LoVo (cell line): ENCODE results near the gene SPATS2L.
"Not testable (repeated sequence)": the region's sequence is repeated elsewhere in the genome, so short reads cannot be mapped to it uniquely, and the experiment has no call there.

Experiments used
- DNase-seq: peaks from one replicate; pipeline ENCODE4 v3.0.0-alpha.2; 2016; ENCODE audit warnings: low spot score

The SPATS2L gene

DNA sequence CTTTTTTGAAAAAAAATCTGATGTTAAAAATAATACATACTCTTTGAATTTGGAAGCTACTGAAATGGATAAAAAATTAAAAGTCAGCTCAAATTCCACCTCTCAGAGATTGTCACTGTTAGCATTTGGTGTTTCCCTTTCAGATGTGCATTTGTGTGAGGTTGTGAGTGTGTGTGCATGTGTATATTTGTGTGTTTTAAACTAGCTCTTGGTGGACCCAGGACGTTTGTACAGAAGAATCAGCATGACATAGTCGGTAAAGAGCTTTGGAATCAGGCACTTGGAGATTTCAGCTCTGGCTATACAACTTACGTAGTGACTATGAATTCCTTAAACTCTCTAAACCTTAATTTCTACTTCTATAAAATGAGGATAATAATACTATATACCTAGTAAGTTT is 14.5 kb downstream of the SPATS2L start:
- no peak for DNase-seq

DNA sequence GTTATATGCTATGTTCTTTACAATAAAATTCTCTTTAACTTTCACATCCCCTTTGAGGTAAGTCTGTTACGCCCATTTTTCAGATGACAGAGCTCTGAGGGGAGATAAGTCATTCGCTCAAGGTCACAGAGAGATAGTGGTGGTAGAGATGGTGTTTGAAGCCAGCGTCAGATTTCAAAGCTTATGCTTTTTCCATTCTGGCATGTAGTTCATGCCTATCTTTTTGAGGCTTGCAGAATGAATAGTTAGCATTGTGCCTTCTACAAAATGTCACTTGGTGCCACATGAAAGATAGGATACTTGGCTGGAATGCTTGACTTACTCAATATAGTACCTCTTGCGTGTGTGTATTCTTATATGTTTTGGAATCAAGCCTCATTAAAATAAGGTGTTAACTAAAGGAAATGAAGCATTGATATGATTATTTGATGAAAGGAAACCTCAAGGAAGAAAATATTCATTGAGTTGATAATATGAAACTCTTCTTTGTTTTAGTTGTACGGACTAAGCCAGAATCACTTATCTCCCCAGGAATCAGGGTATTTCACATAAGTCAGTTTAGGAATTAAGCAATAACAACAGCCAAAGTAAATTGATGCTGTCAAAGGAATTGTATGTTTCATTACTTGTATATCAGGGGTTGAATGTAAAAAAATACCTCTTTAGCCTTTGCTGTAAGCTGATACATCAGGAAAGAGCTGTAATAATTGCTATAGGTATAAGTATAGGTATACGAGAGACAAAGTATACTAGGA is 15.5 kb downstream of the SPATS2L start:
- DNase-seq = no peak

DNA sequence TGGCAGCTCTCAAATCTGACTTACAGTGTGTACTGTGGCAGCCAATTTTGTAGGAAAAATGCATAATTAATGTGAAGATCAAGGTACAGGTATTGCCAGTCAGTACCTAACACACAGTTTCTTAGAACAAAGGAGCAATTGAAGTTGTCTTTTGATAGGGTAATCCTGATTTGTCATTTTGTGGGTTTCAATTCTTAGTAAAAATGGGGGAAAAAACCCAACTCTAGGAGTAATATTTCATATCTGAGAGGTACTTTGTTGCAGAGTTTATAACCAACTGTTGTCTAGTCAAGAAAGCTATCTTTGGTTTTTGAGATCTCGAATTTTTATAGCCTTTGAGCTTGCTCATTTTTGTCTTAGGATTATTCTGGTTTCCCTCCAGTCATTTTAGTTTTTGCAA is 16.1 kb downstream of the SPATS2L start:
- no peak for DNase-seq

DNA sequence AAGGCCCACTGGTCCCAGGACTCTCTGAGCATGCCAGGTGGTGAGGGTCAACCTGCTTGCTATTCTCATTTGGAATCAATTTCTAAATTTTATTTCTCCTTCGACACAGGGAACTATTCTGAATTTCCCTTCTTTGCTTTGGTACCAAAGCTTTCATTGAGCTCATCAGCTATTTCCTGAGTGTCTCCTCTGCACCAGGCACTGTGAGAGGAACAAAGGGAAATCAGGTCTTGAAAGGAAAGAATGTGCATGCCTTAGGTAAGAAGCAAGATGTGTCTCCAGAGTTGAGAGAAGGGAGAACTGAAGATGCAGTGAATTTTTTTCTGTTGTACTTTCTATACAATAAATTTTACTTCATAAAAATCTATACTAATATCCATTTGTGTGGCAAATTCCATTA is 17.9 kb downstream of the SPATS2L start:
- DNase-seq = no peak

DNA sequence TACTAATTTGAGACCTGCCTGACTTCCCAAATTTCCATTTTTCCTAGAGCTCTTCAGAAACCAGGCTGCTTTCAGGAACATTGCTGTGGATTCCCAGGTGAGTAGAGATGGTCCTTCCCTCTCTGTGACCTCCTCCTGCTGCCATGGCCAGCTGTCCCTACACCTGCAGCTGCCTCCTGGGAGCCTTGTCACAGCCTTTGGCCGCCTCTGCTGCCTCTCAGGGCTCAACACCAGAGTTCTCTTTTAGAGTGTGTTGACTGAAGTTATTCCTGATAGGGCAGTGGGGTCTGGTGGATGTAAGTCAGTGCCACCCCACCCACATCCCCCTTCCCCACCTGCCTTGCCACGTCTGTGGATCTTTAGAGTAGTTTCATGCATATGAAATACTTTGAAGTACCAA is 22.9 kb downstream of the SPATS2L start:
- DNase-seq = no peak

DNA sequence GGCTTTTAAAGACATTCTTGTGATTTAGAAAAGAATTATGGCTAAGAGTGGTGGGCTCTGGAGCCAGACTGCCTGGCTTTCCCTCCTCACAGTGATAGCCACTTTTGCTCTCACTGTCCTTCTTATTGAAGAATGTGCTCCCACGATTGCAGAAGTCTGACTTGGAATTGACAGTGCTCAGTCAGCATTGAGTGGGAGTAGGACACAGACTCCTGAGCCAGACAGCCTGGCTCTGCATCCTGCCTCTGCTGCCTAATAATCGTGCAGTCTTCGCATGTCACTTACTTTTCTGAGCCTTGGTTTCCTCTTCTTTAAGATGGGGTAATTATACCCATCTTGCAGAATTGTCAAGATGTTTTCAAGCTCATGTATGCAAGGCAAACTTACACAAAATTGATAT is 23.3 kb downstream of the SPATS2L start:
- no peak for DNase-seq

DNA sequence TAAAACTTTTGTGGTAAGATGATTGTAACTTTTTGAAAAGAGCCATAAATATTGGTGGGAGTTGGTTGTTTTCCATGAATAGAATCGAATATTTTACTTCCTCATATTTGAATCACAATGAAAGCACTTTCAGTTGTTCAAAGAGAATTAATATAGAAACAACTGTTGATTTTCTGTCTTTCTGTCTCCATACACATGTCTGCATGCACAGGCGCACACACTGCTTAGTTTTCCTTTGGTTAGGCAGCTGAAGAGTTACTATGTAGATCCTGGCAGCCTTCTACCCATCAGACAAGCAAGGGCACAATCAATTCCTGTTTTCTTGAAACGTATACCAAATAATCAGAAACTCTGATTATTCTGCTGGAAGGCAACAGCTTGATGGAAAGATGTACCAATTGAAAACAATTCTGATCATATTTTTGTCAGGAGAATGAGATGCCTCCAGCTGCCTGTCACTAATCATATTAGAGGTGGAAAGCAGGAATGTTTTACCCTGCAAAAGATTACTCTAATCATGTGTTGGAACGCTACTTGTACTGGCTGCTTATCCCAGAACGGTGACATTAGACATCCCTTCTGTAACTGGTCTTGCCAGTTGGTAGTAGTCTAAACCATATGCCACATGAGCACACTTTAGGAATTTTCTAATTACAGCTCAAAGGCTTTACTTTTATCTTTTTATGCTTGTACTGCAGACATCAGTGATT is 24.0 kb downstream of the SPATS2L start:
- no peak for DNase-seq

DNA sequence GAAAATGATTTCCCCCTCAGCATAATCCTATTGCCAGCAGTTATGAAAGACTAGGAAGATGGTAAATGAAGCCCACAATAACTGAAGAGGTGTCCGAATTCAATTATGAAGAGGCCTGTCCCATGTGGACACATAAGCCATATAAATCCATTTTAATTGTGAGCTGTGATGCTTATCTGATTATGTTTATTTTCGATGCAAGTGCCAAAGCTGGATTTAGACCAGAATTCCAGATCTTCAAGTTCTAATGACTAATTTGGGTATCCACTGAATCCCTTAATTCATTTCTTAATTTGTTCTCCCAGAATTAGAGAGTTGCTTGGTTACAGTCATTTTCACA is 24.5 kb downstream of the SPATS2L start:
- no peak for DNase-seq

DNA sequence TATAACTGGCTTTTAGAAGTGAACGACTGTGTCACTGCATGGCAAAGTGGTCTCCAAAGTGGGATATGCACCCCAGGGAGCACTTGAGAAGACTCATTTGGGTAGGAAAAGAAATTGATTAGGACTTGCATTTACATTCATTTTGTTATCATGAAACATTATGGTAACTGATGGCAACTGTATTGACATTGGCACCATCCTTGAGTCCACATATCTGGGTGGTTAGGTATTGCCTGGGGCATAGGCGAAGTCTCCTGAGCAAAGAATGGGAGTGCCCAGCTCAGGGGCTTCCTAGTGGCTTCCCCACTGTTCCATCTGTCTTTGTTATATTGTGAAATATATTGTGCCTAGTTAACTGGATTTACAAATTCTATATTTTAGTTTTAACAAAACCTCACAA is 29.2 kb downstream of the SPATS2L start:
- peak; percentile 51 for DNase-seq

DNA sequence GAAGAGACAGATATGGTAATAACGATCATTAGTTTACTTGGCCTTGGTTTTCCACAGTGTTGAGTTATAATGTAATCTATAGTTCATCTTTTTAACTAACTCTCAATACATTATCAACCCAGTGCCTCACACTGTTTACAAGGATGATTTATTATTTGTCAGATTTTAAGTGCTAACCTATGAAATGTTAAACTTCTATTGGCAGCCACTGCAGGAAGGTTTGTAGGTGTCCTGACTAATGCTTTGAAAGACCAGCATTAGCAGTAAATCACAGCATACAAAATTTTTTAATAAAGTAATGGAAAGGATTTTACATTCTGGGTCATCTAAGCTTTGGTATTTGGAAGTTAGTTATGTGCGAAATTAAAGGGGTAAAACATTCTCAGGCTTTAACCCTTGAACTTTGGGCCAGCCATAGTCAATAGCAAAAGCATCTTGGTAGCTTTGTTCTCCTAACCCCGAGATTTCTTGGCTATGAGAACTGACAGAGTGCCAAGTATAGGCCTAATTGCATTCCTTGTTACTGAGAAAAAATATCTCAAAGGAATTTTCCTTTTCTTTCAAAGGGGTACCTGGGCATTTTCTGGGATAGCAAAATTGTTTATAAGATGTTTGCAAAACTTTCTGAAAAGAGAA is 30.6 kb downstream of the SPATS2L start:
- no peak for DNase-seq

DNA sequence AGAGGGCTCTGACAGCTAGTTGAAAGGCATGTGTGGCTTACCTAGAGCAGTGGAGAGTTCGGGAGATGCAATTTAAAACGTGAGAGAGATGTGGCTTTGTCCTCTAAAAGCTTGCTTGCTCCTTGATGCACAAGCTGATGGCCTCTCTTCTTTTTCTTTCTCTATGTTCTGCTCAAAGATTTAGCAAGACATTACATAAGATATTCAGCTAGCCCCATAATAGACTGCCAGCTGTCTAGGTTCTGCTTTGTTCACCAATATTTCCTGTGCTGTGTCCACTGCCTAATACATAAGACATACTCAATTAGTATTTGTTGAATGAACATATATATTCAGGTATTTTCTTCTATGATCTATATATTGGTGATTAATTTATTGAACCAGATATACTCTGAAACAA is 31.1 kb downstream of the SPATS2L start:
- DNase-seq = no peak

DNA sequence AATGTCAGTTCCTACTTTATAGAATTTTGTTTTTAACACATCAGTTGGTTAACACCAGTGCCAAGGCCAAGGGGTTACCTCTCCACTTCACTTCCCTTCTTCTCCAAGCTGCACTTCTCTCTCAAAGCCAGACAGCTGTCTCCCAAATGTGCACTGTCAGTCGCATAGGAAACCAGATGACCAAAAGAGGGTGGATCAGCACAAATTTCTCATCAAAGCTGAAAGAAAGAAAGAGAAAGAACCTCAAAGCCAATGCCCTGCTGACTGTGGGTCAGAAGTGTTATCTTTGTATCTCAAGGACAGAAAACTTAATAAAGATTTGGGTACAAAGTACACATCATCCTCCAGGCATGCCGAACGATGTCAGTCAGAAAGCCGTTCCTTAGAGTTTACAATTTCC is 32.2 kb downstream of the SPATS2L start:
- no peak for DNase-seq

DNA sequence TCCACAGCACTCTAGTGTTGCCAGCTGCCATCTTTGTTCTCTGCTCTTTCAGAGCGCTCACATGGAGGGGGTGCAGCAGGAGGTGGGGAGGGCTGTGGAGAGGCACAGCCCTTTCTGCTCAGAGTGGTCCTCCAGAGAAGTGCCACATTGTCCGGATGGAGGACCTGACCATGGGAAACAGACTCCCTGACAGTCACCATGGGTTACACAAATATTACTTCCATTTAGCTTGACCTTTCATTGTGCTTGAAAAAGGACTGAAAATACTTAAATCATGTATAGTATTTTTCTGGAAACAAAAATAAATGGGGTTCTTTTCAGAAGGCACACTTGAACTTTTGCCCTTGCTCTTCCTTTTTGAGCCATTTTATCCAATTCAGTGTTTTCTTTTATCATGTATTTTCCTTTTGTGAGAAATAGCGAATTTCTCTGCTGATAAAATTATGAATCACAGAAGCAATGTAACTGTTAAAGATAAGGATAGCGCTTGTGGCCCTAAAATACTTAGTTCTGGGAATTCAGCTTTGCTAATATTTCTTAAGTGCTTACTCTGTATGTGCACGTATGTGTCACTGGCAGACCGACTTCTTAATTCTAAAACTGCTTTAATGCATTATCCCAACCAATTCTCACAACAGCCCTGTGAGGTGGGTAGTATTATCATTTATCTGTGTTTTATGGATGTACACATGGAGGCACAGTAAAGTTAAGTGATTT is 34.2 kb downstream of the SPATS2L start:
- DNase-seq = no peak

DNA sequence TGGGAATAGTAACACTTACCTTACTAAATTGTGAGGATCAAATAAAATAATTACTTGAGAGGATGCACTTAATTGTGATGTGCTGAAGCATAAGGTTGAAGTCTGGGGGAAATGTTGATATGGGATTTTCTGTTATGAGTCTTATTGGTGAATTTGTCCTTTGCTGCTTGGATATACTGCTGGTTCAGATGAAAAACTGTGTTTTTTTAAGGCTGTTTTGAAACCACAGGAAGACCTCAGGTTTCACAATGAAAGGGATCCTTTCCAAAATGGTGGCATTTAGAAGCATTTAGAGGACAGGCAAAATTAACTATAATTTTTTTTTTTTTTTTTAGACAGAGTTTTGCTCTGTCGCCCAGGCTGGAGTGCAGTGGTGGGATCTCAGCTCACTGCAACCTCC is 34.9 kb downstream of the SPATS2L start:
- DNase-seq = no peak

DNA sequence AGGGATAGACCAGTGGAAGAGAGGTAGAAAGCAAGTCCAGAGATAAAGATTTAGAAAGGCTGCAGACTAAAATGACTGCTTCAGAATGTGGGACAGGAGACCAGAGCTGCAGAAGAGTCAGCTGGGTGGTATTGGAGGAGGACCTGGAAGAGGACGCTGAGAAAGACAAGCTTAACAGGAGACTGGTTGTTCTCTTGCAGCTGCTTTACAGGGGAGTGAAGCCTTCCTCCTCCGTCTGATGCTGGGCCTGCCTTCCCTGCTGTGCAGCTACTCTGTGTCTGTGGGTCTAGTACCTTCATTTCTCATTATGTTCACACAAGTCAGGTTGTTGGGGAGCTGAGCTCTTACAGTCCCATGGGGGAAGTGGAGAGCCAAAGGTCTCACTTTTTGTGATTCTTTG is 35.7 kb downstream of the SPATS2L start:
- no peak for DNase-seq

DNA sequence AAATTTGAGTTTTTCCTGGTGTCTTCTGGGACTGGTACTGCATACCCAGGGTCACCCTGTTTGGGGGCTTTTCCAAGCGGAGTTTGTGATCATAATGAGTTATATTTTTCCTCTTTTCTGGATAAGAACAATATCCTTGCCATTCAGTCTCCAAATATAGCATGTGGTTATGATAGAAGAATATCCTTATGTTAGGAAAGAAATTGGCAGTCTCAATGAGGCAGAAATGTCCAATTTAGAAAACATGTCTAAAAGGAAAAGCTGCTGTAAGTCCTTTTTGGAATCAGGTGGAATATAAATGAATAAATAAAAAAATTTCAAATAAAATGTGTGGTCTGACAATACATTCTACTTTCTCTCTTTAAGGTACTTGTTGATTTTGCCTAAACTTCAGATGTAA is 36.2 kb downstream of the SPATS2L start:
- no peak for DNase-seq

DNA sequence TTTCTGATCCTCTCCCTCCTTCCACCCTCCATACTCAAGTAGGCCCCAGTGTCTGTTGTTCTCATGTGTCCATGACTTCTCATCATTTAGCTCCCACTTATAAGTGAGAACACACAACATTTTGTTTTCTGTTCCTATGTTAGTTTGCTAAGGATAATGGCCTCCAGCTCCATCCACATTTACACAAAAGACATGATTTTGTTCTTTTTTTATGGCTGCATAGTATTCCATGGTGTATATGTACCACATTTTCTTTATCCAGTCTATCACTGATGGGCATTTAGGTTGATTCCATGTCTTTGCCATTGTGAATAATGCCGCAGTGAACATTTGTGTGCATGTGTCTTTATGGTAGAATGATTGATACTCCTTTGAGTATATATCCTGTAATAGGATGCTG is 37.7 kb downstream of the SPATS2L start:
- DNase-seq = not testable (repeated sequence)

DNA sequence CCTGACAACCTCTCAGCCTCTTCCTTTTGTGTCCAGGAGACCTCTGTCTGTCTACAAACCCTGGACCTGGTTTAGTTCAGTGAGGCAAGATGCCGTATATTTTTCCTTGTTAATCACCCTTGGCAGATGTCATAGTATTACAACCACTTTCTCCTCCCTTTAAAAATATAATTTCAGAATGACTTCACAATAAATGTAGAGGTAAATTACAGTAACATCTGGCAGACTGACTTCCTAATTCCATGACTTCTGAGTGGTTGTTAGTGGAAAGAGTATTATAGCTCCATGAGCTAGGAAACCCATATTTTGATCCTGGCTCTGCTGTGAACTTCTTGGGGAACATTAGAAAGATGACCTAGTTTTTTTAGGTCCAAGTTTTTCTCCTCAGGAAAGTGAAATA is 39.5 kb downstream of the SPATS2L start:
- DNase-seq = no peak

DNA sequence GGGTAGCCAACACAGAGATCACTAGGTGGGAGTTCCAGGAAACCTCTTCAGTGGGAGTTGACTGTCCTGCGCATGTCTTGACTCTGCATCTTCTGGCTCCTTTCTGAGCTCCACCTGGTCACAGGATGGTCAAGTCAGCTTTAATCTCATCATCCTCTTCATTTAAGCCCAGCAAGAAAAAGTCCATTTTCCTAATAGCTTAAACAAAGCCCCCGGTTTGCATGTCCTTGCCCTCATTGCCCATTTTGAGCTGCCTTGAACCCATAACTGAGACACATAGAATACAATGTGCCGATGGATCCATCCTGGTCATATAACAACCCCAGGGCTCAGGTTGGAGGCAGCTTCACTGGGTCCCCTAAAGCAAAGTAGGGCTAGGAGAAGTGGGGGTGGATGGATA is 40.8 kb downstream of the SPATS2L start:
- DNase-seq = no peak

DNA sequence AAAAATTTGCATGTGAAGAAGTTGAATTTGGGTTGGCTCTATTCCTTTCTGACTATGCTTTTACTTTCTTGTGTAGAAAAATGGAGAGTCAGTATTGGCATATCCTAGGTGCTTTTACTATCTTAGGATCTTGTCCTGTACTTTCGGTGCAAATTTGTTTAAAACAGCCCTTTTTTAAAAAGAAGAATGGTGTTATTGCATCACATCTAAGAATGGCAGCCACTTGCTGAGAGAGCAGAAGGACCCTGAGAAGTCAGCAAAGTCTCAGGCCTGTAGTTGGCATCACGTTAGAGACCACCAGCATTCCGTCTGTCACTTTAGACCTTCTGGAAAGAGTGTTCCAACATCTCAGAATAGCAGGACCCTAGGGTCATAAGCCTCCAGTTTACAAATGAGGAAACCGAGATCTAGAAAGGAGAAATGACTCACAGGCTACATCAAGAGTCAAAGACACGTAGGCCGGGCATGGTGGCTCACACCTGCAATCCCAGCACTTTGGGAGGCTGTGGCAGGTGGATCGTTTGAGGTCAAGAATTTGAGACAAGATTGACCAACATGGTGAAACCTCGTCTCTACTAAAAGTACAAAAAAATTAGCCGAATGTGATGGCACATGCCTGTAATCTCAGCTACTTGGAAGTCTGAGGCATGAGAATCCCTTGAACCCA is 42.5 kb downstream of the SPATS2L start:
- no peak for DNase-seq

DNA sequence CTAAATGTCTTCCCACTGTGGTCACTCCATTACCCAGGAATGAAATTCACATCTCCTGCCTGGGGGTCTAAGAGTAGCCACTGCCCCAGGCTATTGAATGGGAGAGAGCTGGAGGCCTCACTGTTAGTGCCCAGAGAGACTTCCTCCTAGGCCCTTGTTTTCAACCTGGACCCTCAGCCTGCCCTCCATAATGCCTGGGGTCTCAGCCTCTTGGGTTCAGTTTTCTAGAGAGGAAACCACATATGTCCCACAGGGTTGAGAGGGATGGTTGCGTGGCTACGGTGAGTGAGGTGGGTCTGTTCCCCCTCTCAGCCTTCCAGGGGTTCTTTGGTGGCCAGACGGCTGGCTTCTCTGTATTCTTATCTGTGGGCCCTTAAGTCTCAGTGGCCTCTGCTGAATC is 43.4 kb downstream of the SPATS2L start:
- DNase-seq = no peak

DNA sequence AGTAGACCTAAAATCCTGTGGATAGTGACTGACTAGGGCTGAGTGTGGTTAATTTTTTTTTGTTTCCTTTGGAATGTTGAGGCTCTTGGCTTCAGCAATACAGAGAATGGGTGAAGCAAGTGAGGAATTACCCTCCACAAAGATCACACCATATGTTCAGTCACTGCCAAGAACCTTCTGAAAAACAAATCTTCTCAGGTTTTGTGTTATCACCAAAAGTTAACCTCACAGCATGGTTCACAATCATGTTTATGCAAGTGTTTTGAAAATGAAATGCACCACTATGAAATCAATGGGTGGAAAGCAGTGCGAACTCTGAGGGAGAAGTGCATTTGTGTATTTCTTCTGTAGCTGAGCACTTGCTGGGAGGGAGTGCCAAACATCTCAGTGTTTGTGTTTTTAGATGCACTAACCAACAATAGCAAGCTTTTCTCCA is 44.4 kb downstream of the SPATS2L start:
- DNase-seq = no peak
